GM15510 (cell line): ENCODE results near the gene MICAL3.

Experiments
- POLR2A ChIP-seq: IDR thresholded peaks from 3 replicates; pipeline ENCODE4 v1.6.1; 2011; ENCODE audit warnings: borderline replicate concordance; ENCODE audit not compliant: insufficient read length; ENCODE audit errors: extremely low read depth

The MICAL3 gene

GRCh38 chr22:17818180-17818579, 206.2 kb downstream of the MICAL3 start:
- no peak for TF ChIP-seq POLR2A

DNA sequence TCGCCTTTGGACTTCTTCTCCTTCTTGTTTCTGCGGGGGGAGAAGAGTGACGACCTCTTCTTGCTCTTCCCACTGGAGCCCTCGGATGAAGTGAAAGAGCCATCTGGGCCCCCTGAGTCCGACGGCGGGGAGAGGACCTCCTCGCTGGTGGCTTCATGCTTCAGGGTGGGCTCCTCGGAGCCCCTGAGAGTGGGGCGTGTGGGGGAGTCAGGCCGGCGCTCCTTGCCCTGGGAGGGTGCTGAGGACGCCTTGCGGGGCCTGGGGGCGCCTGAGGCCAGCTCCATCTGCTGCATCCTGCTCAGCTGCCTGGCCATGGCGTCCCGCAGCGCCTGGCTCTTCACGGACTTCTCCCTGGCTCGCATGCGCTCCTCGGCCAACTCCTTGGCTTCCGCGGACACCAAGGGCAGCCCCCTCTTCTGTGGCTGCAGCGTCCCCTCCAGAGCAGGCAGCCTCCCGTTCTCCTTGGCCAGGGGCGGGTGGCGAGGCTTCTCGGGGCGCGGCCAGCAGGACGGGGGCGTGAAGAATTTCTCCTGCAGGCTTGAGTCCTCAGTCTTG, 206.8 kb downstream of the MICAL3 start:
- TF ChIP-seq POLR2A: no peak

- TF ChIP-seq POLR2A: no peak
Measured at GRCh38 chr22:17817079-17817478, 207.3 kb downstream of the MICAL3 start.

DNA sequence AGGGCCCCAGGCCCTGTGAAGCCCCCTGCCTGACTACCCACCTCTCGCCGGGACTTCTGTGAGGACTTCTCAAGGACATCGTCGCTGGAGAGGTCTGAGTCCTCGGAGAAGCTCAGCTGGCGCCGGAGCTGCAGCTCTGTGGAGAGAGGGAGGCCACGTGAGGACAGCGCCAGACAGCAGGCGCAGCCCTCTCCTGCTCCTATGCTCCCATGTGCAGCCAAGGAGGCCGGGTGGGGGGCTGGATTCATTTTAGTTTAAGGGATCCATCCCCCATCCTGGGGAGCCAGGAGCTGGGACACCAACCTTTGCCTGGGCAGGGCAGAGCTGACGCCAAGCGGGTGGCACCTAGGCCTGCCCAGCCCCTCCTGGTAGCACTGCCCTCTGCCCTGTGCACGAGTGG, 207.7 kb downstream of the MICAL3 start:
- no peak for TF ChIP-seq POLR2A

DNA sequence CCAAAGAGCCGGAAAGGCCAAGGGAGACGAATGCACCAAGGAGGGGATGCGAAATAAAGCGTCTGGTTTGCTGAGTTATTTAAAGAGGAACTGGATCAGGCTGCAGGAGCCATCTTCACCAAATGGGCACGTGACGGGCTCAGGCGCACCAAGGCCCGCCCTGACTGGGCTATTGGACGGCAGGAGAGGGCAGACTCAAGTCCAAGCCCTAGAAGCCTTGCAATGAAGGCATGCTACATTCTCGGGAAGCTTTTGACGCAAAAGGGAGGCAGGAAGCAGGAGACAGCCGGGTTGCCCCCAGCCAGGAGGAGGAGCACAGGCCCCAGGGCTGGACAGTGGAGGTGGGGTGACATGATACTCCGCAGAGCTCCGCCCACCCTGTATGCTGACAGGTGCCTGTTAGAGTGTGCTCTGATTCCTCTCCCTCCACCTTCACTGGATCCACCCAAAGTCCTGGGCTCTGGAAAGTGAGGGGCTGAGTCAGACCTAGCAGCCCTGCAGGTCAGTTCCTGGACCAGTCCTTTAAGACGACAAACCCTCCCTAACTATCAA, 208.6 kb downstream of the MICAL3 start:
- no peak for TF ChIP-seq POLR2A

DNA sequence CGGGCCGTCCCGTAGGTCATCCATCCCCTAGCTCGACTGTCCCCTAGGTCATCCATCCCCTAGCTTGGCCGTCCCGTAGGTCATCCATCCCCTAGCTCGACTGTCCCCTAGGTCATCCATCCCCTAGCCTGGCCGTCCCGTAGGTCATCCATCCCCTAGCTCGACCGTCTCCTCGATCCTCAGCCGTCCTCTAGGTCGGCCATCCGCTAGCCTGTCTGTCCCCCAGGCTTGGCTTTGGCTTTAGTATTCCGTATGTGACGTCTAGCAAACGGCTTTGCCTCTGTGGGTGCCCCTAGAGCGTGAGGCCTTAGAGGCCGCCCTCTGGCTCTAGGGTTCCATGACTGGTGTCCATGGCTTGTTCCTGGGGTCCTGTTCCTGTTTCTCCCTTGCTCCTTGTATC, 209.5 kb downstream of the MICAL3 start:
- no peak for TF ChIP-seq POLR2A

- no peak for TF ChIP-seq POLR2A
Measured at GRCh38 chr22:17814084-17814483, 210.3 kb downstream of the MICAL3 start.

DNA sequence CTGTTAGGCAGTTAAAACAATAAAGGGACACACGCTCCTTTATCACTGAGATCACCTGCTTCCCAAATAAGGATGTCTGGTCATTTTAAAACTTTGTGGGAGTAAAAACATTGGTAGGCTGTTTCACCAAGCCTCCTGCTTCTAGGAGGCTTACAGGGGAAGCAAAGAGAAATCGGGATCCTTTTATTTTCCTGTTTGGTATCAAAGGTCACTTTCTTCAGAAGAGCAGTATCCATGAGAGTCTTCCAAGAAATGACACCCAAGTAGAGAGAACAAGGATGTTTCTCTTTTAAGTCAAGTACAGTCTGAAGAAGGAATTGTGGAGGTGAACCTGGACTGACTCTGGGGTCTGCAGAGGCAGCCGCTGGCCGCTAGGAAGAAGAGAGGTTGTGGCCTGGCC, 213.2 kb downstream of the MICAL3 start:
- TF ChIP-seq POLR2A: no peak

DNA sequence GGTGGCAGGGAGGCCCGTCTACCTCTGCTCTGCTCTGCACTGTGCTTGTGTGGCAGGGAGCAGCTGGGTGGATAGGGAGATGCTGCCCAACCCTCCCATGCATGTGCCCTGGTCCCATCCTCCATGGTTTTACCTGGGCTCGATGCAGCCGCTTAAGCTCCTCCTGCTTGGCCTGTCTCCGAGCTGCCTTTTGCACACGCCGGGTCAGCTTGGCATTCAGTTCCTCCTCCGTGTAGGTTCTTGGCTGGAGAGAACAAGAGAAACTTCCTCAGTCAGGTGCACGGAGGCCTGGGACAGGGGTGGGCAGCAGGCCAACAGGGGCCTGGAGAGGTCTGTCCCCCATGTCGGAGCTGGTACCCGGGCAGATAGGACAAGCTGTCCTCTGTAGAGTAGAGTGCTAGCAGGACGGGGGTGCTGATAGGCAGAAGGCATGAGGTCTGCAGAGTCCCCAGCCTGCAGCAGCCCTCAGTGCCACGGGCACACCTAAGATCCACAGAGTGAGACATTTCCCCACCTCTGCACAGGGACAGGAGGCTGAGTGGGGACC, 213.7 kb downstream of the MICAL3 start:
- TF ChIP-seq POLR2A: no peak

GRCh38 chr22:17808693-17809403, 215.5 kb downstream of the MICAL3 start:
- TF ChIP-seq POLR2A: no peak

DNA sequence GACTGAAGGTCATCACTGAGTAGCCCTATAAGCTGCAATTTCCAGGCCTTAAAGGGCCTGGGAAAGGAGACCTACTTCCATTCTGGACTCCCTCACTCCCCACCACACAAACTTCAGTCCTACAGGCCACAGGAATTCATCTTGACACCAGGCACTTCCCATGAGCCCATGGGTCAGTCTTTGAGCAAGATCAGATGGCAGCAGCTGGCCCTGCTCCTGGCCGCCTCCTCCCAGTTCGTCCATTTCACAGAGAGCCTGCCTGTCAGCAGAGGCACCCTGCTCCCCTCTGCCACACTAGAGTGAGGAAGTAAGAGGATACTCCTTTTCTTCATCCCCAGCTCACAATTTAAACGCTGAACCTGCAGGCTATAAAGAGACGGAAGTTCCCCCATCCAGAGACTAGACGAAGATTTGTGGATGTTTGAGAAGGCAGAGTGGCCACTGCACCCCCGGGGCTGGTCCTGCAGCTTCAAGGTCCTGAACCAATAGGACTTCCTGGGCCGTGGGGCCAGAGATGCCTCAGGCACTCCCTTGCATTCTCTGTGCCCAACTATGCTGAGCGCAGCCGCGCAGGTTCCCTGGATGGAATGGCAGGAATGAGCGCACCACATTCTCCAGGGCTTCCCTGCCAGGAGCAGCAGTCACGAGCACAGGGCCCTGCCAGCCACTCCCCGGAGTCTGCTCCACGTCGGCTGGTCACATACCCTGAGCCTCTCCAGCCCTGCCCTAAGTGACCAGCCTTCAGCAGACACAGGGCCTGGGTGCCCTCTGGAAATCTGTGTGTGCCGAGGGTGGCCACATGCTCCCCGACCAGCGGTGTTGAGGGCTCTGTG, 216.6 kb downstream of the MICAL3 start:
- no peak for TF ChIP-seq POLR2A

- TF ChIP-seq POLR2A: no peak
Measured at GRCh38 chr22:17807086-17807485, 217.3 kb downstream of the MICAL3 start.

DNA sequence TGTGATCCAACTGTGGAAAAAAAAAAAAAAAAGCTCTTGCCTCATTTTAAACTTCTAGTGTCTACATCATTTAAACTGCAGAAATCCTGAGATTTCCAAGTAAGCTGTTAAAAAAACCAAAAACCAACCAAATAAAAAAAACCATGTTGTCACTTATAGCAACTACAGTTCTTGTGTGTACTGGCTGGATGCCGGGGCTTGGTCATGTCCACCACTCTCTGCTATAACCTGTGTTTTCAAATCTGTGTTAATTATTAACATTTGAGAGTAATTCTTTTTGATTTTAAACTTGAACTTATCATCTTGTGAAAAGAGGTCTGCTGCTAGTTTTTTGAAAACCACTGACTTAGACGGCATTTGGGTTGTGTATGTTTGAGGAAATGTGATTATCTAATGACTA, 217.9 kb downstream of the MICAL3 start:
- TF ChIP-seq POLR2A: no peak

- no peak for TF ChIP-seq POLR2A
Measured at GRCh38 chr22:17804331-17805080, 219.9 kb downstream of the MICAL3 start.
